HG03342 (cell line): ENCODE measurements around the gene FNDC11.
"Not testable (repeated sequence)": the region's sequence is repeated elsewhere in the genome, so short reads cannot be mapped to it uniquely, and the experiment has no call there.

ENCODE experiments used
- ATAC-seq: cut with Tn5 transposase; IDR thresholded peaks from one replicate; pipeline ENCODE4 v1.9.1; 2021; ENCODE audit warnings: mild to moderate bottlenecking, moderate library complexity; ENCODE audit not compliant: unreplicated experiment

The FNDC11 gene

DNA sequence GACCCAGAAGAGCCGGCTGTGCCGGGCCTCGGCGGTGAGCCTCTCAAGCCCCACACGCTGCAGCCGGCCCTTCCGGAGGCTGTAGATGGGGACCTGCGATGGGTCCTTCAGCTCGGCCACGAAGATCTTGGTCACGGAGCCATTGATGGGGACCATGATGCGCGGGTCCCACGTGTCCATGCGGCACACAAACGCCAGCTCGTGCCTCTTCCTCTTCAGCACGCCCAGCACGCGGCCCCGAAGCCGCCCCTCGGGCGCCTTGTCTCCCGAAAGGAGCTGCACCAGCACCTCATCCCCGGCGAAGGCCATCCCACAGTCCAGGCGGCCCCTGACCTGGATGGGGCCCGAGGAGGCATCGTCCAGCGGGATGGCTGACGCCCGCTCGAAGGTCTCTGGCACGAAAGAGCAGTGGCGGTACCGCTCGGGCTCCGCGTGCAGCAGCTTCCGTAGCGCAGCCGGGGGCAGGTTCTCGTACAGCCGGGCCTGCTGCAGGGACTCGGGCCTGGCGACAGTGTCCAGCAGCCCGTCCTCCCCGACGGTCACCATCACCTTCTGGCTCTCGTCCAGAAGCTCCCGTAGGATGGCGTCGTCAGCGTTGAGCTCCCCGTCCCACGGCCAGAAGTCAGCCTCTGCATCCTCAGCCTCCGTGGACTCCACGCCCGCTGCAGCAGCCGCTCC lies 11.2 kb downstream of the FNDC11 start:
- no peak for ATAC-seq

DNA sequence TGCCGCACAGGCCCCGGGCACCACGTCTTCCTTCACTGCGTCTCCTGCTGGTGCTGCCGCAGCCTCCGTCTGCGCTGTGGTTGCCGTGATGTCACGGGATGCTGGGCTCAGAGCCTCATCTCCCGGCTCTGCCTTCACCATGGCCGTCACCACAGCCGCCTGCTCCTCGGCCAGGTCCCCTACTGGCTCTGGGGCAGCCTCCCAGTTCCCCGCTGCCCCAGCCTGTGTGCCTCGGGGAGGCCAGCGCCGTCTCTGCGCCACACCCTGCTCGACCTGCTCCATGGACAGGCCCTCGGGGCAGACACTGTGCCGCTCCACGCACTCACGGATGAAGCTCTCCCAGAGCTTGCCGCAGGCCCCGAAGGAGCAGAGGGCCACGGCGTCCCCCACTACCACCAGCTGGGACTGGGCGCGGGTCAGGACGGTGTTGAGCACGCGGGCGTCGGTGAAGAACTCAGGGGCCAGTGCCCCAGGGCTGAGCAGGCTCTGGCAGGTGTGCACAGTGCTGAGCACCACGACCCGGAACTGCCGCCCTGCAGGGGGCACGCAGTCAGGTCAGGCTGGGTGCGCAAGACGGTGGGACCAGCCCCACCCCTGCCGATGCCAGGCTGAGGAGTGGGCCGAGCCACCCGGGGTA lies 11.9 kb downstream of the FNDC11 start:
- ATAC-seq = no peak

DNA sequence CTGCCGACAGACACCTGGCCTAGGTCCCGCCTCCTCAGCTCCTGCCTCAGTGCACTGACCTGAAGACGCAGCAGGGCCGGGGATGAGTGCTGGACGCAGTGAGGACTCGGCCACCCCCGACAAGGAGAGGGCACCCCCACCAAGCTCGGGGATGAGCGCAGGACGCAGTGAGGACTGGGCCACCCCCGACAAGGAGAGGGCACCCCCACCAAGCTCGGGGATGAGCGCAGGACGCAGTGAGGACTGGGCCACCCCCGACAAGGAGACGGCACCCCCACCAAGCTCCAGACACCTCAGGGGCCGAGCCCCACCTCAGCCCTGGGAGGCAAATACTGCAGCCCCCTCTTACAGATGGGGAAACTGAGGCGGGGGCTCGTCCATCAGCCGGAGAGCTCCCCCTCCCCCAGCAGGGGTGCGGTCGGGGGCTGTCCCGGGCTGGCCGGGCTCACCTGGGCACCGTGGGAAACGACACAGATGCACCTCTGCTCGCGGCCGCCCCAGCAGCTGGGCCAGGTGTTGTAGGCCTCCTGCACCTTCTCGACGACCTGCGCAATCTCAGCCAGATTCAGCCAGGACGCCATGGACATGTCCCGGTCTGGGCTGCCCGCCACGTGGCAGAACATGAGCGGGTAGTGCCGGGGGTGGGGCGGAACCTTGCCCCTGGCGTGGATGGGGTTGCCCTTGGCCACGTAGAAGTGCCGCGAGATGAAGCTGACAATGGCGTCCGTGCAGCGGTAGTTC lies 12.6 kb downstream of the FNDC11 start:
- ATAC-seq = no peak

DNA sequence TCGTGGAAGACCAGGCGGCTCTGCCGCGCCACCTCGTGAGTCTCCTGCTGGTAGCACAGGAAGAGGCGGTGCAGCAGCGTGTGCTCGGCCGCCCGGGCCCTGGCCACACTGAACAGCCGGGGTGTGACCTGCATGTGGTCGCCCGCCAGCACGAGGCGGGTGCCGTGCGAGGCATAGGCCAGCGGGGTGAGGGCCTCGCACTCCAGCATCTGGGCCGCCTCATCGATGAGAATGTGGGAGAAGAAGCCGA lies 13.1 kb downstream of the FNDC11 start:
- no peak for ATAC-seq

DNA sequence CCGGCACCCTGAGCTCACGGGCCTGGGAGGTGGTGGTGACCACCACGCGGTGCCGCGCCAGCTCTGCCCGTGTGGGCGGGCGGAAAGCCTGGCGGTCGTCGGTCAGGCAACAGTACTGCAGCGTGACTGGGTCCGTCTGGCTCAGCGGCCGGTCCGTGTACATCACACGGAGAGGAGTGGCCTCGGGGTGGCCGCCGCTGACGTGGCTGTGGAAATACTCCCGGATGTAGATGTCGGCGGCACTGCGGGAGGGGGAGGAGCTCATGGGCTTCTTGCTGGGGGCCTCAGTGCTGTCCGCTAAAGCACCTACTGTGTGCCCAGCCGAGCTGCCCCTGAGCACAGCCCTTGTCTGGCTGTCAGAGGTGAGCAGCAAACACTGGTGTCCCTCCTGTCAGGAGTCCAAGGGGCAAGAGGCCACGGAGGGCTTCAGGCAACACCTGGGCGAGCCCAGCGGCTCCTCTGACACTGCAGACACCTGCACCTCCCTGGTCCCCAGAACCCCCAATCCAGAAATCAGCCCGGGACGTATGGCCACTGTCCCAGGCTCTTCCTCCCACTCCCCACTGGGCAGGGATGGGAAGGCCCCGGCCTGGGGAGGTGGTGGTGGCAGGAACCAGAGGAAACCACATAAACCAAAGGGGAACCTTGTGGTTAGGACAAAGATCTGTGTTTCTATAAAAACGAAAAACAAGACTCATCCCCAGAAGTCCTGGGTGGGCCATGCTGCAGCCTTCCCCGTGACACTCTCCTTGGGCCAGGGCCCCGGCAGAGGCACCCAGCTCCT lies 13.6 kb downstream of the FNDC11 start:
- ATAC-seq = peak; percentile 59

DNA sequence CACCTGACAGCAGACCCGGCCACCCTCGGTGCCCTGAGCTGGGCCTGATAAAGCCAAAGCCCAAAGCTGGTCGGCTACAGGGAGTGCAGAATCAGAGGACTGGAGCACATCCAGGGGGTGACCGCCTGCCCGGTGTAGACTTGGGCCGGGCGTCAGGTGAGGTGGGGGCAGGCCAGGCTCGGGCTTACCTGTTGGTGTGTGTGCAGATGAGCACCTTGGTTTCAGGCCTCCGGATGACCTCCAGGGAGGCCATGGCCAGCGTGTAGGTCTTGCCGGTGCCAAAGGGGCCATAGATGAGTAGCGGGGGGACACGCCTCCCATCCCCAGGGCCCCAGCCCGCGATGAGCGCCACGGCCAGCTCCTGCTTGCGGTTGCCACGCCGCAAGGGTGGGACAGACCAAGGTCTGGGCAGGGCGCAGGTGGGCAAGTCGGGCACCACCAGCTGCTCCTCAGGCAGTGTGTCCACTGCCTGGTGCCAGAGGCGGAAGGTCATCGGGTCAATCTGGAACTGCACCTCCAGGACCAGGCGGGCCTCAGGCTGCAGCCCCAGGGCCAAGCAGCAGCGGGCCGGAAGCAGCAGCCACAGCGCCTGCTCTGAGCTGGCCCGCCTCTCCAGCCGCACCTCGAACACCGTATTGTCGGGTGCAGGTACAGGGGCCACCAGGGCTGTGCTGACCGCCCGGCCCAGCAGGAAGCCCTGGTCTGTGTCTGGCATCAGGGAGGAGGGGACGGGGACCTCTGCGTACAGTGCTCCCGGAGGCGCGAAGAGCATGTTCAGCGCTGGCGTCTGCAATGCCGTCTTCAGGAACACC lies 14.4 kb downstream of the FNDC11 start:
- no peak for ATAC-seq

DNA sequence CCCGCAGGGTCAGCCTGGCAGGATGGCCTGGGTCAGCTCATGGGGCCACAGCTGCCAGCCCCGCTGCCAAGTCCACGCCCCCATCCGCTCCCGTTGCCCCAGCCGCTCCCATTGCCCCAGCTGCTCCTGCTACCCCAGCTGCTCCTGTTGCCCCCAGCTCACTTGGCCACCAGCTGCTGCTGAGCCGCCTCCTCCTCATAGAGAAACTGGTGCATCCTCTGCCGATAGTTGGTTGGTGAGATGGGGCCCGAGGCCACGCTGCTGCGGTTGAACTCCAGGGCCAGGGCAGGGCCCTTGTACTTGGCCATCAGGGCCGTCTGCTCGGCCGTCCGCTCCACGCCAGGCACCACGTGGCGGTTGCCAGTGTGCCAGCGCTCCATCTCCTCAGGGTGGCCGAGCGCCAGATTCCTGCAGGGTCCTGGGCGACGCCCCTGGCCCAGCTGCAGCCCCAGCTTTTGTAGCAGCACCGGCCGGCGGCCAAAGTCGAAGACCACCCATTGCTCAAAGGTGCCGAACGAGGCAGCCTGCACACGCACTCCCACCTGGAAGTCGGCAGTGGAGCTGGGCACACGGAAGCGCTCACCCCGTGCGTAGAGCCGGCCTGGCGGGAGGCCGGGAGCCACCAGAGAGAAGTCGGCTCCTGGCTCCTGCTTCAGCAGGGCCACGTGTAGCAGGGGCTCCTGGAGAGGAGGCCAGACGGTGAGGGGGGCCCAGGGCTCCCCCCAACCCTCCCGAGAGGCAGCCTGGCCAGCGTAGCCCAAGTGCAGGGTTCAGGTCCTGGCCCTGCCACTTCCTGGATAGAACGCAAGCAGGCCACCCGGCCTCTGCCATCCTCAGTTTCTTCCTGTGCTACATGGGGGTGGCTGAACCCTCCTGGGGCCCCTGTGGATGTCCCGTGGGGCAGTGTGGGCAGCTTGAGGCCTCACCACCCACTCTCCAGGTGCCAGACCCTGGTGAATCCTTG lies 15.3 kb downstream of the FNDC11 start:
- no peak for ATAC-seq

DNA sequence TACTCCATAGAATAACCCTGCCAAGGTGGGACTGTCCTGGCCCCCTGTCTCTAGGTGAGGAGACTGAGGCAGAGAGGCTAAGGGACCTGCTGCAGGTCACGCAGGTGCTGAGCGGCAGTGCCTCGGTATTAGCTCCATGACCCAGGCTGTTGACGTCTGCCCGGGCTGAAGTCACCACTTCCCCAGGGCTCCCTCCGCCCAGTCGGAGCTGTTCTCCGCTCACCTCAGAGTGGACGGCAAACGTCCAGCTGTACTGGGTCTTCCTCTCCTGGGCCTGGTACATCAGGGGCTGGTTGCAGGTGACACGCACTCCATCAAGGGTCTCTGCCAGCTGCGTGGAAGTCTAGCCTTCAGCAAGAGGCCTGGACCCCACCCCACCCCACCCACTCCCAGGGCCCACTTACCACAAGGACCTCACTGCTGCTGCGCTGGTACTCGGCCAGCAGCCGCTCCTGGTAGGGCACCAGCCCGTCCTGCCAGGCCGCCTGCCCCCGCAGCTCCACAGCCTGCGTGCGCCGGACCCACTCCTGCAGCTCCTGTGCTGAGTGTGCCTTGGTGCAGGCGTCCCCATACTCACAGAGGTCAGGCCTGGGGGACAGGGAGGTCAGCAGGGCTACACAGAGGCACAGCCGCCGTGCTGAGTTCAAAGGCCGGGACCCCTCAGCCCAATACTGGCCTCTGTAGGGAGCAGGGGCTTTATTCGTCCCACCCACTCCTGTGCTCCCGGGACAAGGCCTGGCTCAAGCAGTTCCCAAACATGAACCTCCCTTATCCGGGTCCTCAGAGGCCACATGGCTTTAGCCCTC lies 16.5 kb downstream of the FNDC11 start:
- ATAC-seq = no peak

DNA sequence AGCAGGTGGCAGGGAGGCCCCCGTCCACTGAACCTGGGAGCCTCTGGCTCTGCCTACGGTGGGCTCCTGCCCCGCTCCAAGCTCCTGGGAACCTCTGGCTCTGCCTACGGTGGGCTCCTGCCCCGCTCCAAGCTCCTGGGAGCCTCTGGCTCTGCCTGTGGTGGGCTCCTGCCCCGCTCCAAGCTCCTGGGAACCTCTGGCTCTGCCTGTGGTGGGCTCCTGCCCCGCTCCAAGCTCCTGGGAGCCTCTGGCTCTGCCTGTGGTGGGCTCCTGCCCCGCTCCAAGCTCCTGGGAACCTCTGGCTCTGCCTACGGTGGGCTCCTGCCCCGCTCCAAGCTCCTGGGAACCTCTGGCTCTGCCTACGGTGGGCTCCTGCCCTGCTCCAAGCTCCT lies 17.1 kb downstream of the FNDC11 start:
- not testable (repeated sequence) for ATAC-seq

DNA sequence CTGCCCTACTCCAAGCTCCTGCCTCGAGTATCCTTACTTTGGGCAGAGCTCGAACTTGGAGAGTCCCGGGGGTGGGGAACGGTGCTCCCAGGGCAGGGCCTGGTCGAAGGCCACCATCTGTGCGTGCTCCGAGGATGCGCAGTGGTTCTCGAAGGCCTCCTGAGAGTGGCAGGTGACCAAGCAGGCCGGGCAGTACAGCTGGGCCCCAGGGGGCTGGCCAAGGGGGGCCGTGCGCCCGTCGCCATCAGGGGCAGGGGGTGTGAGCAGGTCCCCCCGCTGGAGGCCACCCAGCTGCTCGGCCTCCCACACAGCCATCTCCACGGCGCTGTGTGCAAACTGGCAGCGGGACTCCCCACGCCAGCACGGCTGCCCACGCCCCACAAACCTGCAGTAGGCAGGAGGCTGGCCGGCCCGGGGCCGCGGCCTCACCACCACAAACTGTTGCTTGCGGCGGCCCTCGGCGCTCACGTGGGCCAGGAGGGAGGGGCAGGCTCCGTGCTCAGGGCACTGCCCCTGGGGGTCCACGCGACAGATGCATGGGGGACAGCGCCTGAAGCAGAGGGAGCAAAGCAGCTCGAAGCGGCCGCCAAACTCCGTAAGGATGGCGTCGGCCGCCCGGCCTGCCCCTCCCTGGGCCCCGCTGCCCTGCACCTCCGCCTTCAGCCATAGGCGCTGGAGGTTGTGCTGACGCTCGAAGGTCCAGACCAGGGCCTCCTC lies 18.3 kb downstream of the FNDC11 start:
- ATAC-seq = no peak

DNA sequence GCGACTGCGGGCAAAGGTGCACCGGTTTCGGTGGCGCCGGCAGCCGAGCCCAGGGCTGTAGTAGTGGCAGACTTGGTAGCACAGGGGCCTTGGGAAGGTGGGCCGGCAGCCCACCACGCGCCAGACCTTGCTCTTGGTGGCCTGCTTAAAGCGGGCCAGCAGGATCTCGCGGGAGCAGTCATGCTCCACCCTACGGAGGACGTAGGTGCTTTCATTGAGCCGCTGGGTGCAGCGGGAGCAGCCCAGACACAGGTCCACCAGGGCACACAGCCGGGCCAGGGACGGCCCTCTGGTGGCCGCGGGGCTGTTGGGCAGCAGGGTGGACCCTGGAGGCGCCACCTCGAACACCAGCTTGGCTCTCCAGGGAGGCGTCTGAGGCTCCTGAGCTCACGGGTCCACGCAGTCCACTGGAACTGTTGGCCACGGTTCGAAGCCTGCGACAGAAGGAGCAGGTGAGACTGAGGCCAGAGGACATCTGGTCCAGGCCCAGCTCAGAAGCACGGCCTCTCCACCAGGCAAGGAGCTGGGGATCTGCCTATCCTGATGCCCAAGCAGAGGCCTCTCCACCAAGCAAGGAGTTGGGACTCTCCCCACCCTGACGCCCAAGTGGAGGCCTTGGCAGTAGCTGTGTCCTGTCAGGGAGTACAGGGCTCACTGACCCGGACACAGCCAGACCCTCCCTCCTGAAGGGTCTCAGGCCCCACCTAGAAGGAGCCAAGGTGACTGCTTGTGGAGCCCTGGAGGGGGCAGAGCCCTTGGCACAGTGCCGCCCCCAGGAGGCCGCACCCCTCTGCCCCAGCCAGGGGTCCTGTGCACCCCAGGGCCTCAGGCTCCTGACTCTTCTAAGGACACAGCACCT lies 19.1 kb downstream of the FNDC11 start:
- ATAC-seq = no peak

DNA sequence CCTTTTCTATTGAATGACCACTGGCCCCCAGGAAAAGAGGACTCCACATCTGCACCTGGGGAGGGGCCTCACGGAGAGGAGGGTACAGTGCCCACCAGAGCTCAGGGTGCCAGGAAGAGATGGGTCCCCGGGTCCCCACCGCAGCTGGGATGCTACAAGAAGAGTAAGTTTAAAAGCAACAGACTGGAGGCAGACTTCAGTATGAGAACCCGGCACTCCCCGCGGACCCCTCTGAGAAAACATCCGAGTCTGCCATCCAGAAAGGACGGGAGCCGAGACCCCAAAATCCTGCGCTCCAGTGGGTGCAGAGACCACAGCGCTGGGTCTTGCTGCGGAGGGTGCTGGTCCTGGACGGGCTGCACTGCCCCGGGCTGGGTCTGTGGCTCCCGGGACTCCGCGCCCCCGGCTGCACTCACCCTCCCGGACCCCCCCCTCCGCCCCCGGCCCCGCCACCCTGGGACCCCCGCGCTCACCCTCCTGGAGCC lies 19.7 kb downstream of the FNDC11 start:
- no peak for ATAC-seq

DNA sequence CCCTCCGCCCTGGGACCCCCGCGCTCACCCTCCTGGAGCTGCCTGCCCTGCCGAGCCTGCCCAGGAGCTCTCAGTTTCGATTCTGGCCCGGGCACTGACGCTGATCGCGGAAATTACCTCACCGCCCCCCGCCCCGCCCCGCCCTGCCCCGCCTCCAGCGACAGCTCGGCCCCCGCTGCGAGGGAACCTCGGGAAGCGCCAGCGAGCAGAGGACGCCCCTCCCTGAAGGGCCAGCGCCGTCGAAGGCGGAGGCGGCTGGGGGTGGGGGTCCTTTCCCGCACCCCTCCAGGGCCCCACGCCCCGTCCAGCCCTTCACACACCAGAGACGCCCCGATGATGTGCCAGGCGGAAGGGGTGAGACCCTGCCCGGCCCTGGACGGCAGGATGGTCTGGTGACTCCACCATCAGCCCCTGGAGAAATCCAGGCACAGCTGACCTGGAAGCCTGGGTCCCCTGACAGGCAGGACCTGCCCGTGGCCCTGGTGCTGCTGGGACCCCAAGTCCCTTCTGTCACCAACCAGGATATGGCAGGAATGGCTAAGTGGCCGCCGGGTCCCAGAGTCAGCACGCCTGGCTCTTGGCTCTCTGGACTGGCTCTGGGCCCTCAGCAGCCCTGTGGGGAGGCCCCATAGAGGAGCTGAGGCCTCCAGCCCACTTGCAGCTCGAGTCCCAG lies 20.3 kb downstream of the FNDC11 start, which contains the start of gene HELZ2:
HELZ2 (minus strand) TSS at position 84 of the 673 bp plus-strand sequence. CDS start 1,854 bp downstream, outside the sequence.
- ATAC-seq = no peak

DNA sequence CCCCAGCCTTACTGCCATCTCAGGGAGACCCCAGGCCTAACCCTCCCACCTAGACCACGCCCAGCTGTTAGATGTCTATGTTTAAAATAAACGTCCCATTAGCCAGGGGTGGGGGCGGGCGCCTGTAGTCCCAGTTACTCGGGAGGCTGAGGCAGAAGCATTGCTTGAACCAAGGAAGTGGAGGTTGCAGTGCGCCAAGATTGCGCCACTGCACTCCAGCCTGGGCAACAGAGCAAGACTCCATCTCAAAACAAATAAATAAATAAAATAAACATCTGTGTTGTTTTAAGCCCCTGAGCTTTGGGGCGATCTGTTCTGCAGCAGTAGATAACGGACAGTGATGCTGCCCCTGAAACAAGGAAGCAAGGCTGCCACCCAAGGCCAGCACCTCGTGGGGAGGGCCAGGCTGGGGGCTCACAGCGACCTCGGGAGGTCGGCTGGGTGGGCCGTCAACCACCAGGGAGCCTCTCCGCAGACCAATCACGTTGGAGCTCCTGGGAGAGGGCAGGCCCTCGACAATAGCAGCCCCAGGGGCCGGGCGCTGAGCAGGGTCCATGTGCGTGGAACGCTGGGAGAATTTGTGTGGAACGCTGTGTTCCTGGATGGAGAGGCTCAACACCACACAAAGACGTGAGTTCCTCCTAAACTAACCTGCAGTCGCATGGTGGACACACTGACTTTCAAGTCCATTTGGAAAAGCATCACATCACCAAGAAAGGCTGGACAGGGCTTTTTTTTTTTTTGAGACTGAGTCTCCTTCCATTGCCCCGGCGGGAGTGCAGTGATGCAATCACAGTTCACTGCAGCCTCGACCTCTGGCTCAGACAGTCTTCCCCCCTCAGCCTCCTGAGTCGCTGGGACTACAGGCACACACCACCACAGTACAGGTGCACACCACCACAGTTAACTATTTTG lies 21.1 kb downstream of the FNDC11 start:
- no peak for ATAC-seq

DNA sequence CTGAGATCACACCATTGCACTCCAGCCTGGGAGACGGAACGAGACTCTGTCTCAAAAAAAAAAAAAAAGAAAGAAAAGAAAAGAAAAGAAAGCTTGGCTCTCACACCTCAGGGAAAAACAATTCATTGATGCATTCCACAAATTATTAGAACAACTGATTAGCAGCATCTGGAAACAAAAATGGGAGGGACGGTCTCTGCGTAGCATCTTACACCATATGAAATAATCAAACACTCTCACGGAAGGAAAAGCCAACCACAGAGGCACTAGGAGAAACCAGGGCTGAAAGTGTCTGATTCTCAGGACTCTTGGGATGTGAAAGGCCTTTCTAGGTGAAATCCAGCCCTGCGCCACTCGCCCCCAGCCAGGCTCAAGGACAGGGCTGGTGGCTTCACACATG lies 22.4 kb downstream of the FNDC11 start:
- no peak for ATAC-seq
